Lung (tissue), 12 donors: ENCODE data around the gene PDGFB. TPM values are rescaled to one million over a fixed set of nuclear protein-coding genes. Genes with fewer than 3 reads are reported as not detected.
A peak's percentile ranks its signal among the peaks of the same experiment; 100 is the strongest.

Source experiments
- ATAC-seq: fragments of 200-7000 bp; cut with Tn5 transposase; one replicate; pipeline ENCODE4 v1.9.1; 2020; ENCODE audit warnings: moderate number of reproducible peaks; ENCODE audit not compliant: insufficient read depth, low FRiP score
- DNase-seq, 3 donors: peaks; one replicate each; pipeline ENCODE4 v3.0.0-alpha.2; 2013 to 2017
- H3K27ac ChIP-seq, 2 donors: one replicate each; pipeline ENCODE4 v1.5.1; 2013; ENCODE audit warnings: mild to moderate bottlenecking in 2 of 2, moderate library complexity in 2 of 2, control low read depth in 1 of 2, inconsistent platforms in 1 of 2, low read depth in 1 of 2, low read length in 1 of 2
- H3K27me3 ChIP-seq, 3 donors: one replicate each; pipeline ENCODE4 v1.5.1; 2013; ENCODE audit warnings: low read length in 2 of 3; ENCODE audit not compliant: control insufficient read depth in 3 of 3, insufficient read depth in 3 of 3
- H3K36me3 ChIP-seq, 4 donors: one replicate each; pipeline ENCODE4 v1.5.1; 2013; ENCODE audit warnings: low read length in 4 of 4, mild to moderate bottlenecking in 1 of 4, moderate library complexity in 1 of 4; ENCODE audit not compliant: control insufficient read depth in 4 of 4, insufficient read depth in 4 of 4
- H3K4me1 ChIP-seq, 5 donors: one replicate each; pipeline ENCODE4 v1.5.1; 2013; ENCODE audit warnings: low read length in 5 of 5, mild to moderate bottlenecking in 2 of 5, moderate library complexity in 1 of 5; ENCODE audit not compliant: control insufficient read depth in 5 of 5, insufficient read depth in 5 of 5
- H3K4me3 ChIP-seq: one replicate; pipeline ENCODE4 v1.5.1; 2013; ENCODE audit warnings: mild to moderate bottlenecking, control low read depth, moderate library complexity
- H3K9ac ChIP-seq, 2 donors: one replicate each; pipeline ENCODE4 v1.5.1; 2013; ENCODE audit warnings: low read length in 2 of 2, control low read depth in 1 of 2; ENCODE audit not compliant: insufficient read depth in 1 of 2
- H3K9me3 ChIP-seq, 4 donors: one replicate each; pipeline ENCODE4 v1.5.1; 2013; ENCODE audit warnings: low read length in 3 of 4, mild to moderate bottlenecking in 1 of 4, moderate library complexity in 1 of 4; ENCODE audit not compliant: control insufficient read depth in 4 of 4, insufficient read depth in 3 of 4
- WGBS, 2 donors: extraction: QIAGEN DNeasy Blood & Tissue Kit; methylation state at CpG; one replicate each; pipeline ENCODE4 v1.1.7; 2013; 5-methylcytosine and 5-hydroxymethylcytosine counted together
- polyA plus RNA-seq, 2 donors: library from polyadenylated mRNA; stranded (reverse); fragments of 200-250 nt; gene quantifications; one replicate each; pipeline ENCODE4 v1.2.1, GENCODE V29; 2013
- total RNA-seq, 2 donors: library from RNA; depleted of rRNA in 1 of 2; stranded (reverse); fragments of >200 nt in 1 of 2; gene quantifications; one replicate each; pipeline ENCODE4 v1.2.1, GENCODE V29; 2014 to 2021
- TF ChIP-seq, protein P1 (sequence below): IDR thresholded peaks from 2 replicates; pipeline ENCODE4 v1.5.1; 2012; ENCODE audit warnings: mild to moderate bottlenecking; ENCODE audit errors: control extremely low read depth, extremely low read depth
- donor health status: control.
- donor health status: control.
- donor health status: Bipolar disorder and iron deficiency.
- donor health status: healthy.
- donor health status: DM: yes; HTN: yes; CAD: no.

The PDGFB gene
- total and polyA plus RNA-seq, 4 donors, result 9.8 to 56.7 (median 29.5) TPM

- ATAC-seq (no peak), DNase-seq (no peak)
- H3K9me3 ChIP-seq, result no peaks in the 10 kb centered on the region
- no peak overlapping the region for H3K4me3 ChIP-seq
- H3K27ac ChIP-seq, result no peak overlapping the region
- no peaks in the 10 kb centered on the region for H3K36me3 ChIP-seq
- H3K4me1 ChIP-seq, result no peaks in the 10 kb centered on the region
- H3K27me3 ChIP-seq, result no peaks in the 10 kb centered on the region
- 60 to 61% methylated on average over 14 of the region's 14 CpGs for WGBS, 2 donors
- TF ChIP-seq, protein P1, sequence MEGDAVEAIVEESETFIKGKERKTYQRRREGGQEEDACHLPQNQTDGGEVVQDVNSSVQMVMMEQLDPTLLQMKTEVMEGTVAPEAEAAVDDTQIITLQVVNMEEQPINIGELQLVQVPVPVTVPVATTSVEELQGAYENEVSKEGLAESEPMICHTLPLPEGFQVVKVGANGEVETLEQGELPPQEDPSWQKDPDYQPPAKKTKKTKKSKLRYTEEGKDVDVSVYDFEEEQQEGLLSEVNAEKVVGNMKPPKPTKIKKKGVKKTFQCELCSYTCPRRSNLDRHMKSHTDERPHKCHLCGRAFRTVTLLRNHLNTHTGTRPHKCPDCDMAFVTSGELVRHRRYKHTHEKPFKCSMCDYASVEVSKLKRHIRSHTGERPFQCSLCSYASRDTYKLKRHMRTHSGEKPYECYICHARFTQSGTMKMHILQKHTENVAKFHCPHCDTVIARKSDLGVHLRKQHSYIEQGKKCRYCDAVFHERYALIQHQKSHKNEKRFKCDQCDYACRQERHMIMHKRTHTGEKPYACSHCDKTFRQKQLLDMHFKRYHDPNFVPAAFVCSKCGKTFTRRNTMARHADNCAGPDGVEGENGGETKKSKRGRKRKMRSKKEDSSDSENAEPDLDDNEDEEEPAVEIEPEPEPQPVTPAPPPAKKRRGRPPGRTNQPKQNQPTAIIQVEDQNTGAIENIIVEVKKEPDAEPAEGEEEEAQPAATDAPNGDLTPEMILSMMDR, result no peak
- H3K9ac ChIP-seq, result no peak overlapping the region
These were observed 29.2 kb downstream of the PDGFB start for GRCh38 chr22:39215426-39216142.

DNA sequence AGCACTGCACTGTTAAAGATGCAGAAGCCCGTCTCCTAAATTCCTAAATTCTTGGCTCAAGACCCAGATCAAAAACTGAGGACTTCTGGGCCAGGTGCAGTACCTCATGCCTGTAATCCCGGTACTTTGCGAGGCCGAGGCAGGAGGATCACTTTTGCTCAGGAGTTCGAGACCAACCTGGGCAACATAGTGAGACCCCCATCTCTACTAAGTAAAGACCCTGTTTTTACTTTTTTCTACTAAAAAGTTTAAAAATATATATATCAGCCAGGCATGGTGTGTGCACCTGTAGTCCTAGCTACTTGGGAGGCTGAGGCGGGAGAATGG, 29.7 kb downstream of the PDGFB start:
- H3K27ac ChIP-seq, result no peak overlapping the region
- no peak for DNase-seq

DNA sequence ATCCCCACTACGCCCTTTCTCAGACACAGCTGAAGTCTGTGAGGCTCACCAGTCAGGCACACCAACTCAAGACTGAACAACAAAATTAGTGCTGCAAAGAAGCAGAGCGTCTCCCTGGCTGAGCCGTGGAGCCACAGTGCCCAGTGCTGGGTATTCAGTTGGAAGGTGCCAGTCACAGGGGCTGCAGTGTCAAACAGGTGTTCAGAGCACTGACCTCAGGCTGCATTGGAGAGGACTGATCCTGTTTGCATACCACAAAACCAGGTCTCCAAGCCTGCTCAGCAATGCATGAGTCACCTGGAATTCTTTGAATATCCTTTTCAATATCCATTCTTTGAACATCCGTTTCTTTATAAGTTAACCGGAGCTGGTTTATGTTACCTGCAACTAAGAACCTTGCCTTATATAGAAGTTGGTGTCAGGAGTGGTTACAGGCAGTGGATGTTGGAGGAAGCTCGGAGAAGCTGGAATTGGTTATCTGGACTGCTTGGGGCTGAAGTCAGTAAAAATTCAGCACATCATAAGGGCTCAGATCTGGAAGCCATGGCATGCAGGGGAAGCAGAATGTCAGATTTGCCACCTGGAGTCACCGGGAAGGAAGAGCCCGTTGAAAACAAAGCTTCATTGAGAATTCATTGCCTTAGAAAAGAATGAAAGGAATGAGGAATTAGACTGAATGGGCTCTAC, 30.3 kb downstream of the PDGFB start:
- ATAC-seq, result peak; percentile 41
- Histone ChIP-seq H3K36me3 (no peaks in the 10 kb centered on the region), H3K9ac (no peak overlapping the region), H3K9me3 (no peaks in the 10 kb centered on the region), H3K27me3 (no peaks in the 10 kb centered on the region), H3K4me3 (no peak overlapping the region), H3K27ac (no peak overlapping the region), H3K4me1 (no peaks in the 10 kb centered on the region)
- WGBS, 2 donors, result 60 to 65% methylated on average over 8 of the region's 8 CpGs
- TF ChIP-seq, protein P1, result no peak
- peak in 1 of 3 donors; percentile 11 for DNase-seq

More for the DNA sequence above, 29.7 kb downstream of the PDGFB start:
- 75 to 86% methylated on average over 6 of the region's 6 CpGs for WGBS, 2 donors
- TF ChIP-seq, protein P1, result no peak
- Histone ChIP-seq H3K9ac (no peak overlapping the region), H3K9me3 (no peaks in the 10 kb centered on the region), H3K36me3 (no peaks in the 10 kb centered on the region), H3K4me3 (no peak overlapping the region), H3K27me3 (no peaks in the 10 kb centered on the region), H3K4me1 (no peaks in the 10 kb centered on the region)
- ATAC-seq, result no peak
